Measurements from ENCODE around the gene DCDC1. TPM values are rescaled to one million over a fixed set of nuclear protein-coding genes. Genes with fewer than 3 reads are reported as not detected.
"Not testable (repeated sequence)": the region's sequence is repeated elsewhere in the genome, so short reads cannot be mapped to it uniquely, and the experiment has no call there.

Gene DCDC1
- polyA plus RNA-seq, 4 donors = 0.97 to 4.9 (median 4.5) TPM

- no peak for DNase-seq (ENCODE audit: low read depth in 4 of 4, low spot score in 3 of 4)
Measured at GRCh38 chr11:31327417-31327816, 42.1 kb downstream of the DCDC1 start.

- DNase-seq (ENCODE audit: low read depth in 4 of 4, low spot score in 3 of 4) = no peak
Measured at GRCh38 chr11:31326470-31327148, 42.9 kb downstream of the DCDC1 start.

GRCh38 chr11:31325160-31325559 is 44.4 kb downstream of the DCDC1 start:
- no peak for DNase-seq (ENCODE audit: low read depth in 4 of 4, low spot score in 3 of 4)

GRCh38 chr11:31323145-31323544 is 46.4 kb downstream of the DCDC1 start:
- no peak for DNase-seq (ENCODE audit: low read depth in 4 of 4, low spot score in 3 of 4)

- not testable (repeated sequence) for DNase-seq (ENCODE audit: low read depth in 4 of 4, low spot score in 3 of 4)
Measured at GRCh38 chr11:31321494-31321893, 48.0 kb downstream of the DCDC1 start.

GRCh38 chr11:31303644-31304180 is 65.8 kb downstream of the DCDC1 start:
- DNase-seq (ENCODE audit: low read depth in 4 of 4, low spot score in 3 of 4) = no peak

GRCh38 chr11:31301549-31302510 is 67.7 kb downstream of the DCDC1 start:
- no peak for DNase-seq (ENCODE audit: low read depth in 4 of 4, low spot score in 3 of 4)

- no peak for DNase-seq (ENCODE audit: low read depth in 4 of 4, low spot score in 3 of 4)
Measured at GRCh38 chr11:31295308-31295707, 74.2 kb downstream of the DCDC1 start.

GRCh38 chr11:31273527-31273926 is 96.0 kb downstream of the DCDC1 start:
- DNase-seq (ENCODE audit: low read depth in 4 of 4, low spot score in 3 of 4) = not testable (repeated sequence)

GRCh38 chr11:31267720-31268119 is 101.8 kb downstream of the DCDC1 start:
- DNase-seq (ENCODE audit: low read depth in 4 of 4, low spot score in 3 of 4) = no peak

GRCh38 chr11:31264834-31265233 is 104.7 kb downstream of the DCDC1 start:
- no peak for DNase-seq (ENCODE audit: low read depth in 4 of 4, low spot score in 3 of 4)

- DNase-seq (ENCODE audit: low read depth in 4 of 4, low spot score in 3 of 4) = no peak
Measured at GRCh38 chr11:31262761-31263160, 106.8 kb downstream of the DCDC1 start.

GRCh38 chr11:31259797-31260196 is 109.7 kb downstream of the DCDC1 start:
- DNase-seq (ENCODE audit: low read depth in 4 of 4, low spot score in 3 of 4) = no peak

GRCh38 chr11:31254415-31254814 is 115.1 kb downstream of the DCDC1 start:
- DNase-seq (ENCODE audit: low read depth in 4 of 4, low spot score in 3 of 4) = no peak

GRCh38 chr11:31248768-31249167 is 120.8 kb downstream of the DCDC1 start:
- DNase-seq (ENCODE audit: low read depth in 4 of 4, low spot score in 3 of 4) = no peak

GRCh38 chr11:31247321-31247720 is 122.2 kb downstream of the DCDC1 start:
- DNase-seq (ENCODE audit: low read depth in 4 of 4, low spot score in 3 of 4) = no peak

- no peak for DNase-seq (ENCODE audit: low read depth in 4 of 4, low spot score in 3 of 4)
Measured at GRCh38 chr11:31246451-31247165, 122.9 kb downstream of the DCDC1 start.

- DNase-seq (ENCODE audit: low read depth in 4 of 4, low spot score in 3 of 4) = no peak
Measured at GRCh38 chr11:31243706-31244105, 125.8 kb downstream of the DCDC1 start.

GRCh38 chr11:31240340-31240904 is 129.1 kb downstream of the DCDC1 start:
- DNase-seq (ENCODE audit: low read depth in 4 of 4, low spot score in 3 of 4) = peak; percentile 4 to 27 (median 12)

All from left renal pelvis (tissue), 4 donors.